HG03457 (cell line): ENCODE results near the gene TRIM62.

Experiments
- ATAC-seq: cut with Tn5 transposase; IDR thresholded peaks from one replicate; pipeline ENCODE4 v1.9.1; 2021; ENCODE audit warnings: moderate number of reproducible peaks; ENCODE audit not compliant: unreplicated experiment

TRIM62 gene

DNA sequence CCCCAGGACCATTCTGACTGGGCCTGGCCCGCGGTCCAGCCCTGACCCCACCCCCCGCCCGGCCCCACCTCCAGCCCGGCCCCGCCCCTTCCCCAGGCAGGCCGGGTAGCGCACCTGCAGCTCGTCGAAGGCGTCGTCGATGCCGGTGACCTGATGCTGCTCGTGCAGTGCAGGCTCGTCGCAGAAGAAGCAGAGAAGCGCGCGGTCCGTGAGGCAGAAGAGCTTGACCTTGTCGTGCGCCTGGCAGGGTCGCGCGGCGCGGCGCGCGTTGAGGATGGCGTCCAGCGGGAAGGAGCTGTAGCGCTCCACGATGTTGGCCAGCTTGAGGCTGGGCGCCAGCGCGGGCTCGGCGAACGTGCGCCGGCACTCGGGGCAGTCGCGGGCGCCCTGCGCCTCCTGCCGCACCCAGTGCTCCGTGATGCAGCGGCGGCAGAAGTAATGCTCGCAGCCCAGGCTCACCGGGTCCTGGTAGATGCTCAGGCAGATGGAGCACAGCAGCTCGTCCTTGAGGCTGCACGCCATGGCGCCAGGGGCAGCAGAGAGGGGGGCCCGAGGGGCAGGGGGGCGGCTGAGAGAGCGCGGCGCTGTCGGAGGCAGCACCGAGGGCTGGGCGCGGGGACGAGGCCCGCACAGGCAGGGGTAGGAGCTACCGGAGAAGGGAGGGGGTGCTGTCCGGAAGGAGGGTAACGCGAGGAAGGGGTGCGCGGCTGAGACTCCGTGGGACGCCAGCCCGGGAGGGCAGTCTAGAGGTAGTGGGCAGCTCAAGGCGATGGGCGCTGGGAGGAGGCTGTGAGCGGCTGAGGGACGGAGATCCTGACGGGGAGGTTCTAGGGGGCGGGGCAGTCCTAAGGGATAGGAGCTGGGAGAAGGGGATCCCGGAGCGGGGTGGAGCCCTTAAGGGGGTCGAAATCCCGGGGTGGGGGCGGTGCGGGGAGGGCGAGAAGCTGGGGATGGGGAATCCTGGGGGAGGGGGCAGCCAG, 642 bp downstream of the TRIM62 start:
- peak; percentile 55 for ATAC-seq

DNA sequence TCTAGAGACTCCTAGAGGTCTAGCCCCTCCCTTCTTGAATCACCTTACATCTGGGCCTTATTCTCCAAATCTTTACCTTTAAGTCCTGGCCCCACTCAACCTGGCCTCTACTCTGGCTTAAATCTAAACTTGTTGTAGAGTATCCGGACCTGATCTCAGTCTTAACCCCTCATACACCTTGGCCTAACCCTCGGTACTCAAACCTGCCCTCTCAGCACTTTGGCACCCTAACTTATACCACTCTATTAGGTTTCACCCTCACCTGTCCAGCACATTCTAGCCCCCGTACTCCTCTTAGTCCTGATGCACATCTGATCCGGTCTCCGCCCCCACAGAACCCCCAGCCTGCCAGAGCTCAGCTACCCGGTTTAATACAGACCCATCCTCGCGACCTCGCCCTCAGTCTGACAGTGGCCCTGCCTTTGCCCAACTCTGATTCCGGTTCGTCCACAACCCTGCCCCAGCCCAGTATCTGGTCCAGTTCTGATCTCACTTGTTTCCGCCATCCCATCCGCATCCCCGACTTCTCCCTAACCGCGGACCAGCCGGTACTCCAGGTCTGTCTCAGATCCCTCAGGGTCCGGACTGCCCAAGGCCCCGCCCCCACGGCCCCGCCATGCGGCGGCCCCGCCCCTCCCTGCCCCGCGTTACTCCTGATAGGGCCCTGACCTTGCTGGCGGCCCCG, 1.5 kb downstream of the TRIM62 start:
- ATAC-seq = no peak

DNA sequence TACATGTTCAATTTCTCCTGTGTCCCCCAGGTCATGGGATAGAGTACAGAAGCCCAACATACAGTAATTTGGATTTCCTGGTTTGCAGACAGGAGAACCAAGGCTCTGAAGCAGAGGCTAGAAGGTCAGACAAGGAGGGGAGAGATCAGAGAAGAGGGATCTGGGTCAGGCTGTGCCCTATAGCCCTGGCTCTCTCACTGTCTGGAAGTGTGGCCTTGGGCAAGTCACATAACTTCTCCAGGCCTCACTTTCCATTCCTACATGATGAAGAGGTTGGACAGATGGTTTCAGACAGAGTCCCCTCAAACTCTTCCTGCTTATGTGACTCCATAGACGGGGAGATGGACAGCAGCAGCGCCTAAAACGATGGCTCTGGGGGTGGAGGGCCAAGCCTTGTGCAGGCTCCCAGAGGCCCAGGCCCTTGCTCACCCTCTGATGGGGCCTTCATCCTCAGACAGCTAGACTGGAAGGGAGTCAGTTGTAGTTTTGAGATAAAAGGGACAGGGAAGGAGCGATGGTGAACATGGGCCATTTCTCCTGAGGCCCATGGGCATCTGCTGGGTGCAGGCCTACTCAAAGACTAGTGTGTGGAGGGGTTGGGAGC, 2.9 kb downstream of the TRIM62 start:
- ATAC-seq = no peak

DNA sequence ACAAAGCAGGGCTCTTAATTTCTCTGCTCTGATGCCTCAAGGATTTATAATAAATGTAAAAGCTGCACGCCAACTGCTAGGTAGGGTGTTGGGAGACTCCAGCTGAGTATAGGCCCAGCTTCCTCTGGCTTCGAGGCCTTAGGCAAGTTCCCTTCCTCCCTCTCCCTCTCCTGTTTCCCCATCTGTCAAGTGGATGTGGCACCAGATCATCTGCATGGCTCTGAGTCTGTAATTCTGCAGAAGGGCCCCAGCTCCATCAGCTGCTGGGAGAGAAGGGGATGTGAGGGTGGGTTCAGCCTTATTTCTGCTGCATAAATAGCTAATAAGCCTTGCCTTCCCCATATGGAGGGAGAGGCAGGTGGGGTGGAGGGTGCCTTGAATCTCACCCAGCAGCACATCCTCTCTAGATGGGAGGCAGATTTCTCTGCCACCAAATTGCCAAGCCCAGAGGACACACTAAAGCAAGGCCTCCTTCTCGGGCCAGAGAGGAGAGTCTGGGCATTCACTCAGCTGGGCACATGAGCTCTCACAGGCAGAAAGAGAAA, 3.8 kb downstream of the TRIM62 start:
- no peak for ATAC-seq

DNA sequence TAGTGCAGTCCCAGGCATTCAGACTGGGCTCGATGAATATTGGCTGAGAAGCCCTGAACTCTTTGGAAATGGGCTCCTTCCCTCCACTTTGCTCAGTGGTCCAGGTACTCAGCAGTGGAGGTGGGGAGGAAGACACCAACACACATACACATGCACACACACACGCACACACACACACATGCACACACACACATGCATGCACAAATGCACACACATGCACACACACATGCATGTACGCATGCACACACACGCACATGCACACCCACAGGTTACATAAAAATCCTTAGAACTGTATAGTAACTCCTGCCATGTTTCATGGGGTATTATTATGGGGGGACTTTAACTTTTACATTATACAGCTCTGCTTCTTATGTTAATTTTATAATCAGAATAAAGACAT, 5.0 kb downstream of the TRIM62 start:
- ATAC-seq = no peak

DNA sequence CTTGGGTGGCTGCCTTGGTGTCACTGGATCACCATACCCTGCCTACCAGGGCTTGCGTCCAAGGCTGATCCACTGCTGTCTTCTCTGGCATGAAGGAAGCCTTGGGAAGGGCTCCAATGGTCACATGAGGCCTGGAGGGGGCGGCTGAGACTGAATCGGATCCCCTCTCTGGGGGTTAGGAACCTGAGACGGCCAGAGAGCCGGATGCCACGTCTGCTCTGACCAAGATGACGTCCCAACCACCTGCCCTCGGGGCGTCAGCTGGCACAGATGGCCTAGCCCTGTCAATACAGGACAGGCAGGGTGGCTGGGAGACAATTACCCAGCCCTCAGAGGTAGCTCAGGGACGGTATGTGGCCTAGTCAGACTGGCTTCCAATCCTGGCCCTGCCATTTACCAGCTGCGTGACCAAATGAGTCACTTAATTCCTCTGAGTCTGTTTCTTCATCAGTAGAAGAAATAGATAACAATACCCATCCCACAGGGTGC, 5.4 kb downstream of the TRIM62 start:
- no peak for ATAC-seq

DNA sequence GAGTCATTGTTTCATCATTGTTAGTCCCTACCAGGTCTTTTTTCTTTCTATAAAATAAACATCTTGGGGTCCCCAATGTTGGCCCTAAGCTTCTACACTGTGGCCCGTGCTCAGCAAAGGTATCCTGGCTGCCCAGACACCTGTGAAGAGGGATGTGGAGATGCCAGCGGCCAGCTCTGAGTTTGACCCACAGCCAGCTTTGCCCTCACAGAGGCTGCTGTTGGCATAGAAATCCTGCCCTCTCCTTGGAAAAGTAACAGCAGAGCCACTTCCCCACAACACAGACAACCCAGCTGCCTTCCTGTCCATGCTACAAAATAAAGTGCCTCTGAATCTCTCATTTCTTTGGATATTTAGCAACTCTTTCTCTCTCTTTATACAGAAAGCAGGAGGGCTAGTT, 6.0 kb downstream of the TRIM62 start:
- ATAC-seq = no peak

DNA sequence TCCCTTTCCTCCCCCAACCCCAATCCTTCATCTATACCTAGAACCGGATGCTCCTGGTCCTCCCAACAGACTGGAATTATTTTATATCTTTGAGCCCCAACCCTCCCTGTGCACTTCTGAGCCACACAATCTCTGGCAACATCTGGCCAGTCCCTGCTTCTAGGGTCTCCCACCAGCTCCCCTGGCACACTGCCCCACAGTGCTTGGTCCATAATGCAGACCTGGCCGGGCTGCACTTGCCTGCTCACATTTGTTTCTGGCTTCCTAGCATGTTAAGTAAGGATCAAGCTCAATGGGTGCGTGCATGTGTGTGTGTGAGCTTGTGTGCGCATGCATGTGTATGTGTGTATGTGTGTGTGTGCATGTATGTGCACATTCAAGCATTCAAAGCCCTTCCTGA, 8.8 kb downstream of the TRIM62 start:
- ATAC-seq = no peak

DNA sequence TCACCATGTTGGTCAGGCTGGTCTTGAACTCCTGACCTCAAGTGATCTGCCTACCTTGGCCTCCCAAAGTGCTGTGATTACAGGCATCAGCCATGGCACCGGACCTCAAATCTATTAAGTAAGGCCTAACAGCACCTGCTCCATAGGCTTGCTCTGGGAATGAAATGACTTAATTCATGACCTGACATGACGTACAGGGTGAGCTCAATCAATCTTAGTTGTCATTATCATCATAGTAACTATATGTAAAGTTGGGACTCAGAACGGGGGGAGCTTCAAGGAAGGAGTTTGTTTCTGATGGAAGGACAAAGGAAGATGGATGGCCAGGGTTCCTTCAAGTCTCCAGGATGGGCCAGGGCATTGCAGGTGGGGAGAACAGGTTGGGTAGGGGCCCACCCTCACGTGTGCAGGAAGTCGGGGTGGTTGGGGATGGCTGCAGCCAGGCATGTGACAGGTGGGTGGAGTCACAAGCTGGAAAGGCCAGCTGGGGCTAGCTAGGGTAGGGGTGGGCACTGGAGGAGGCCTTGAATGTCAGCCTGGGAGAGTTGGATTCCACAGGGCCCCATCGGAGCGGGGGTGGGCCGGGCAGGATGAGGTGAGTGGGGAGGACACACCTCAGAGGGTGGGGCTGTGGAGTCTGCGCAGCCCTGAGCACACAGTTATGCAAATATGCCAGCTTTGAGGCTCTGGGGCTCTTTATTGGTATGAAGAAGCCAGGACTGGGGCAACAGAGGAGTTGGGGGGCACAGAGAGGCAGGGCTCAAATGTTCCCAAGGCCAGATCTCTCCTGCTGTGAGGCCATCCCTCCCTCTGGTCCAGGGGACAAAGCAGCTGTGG, 9.6 kb downstream of the TRIM62 start:
- no peak for ATAC-seq

DNA sequence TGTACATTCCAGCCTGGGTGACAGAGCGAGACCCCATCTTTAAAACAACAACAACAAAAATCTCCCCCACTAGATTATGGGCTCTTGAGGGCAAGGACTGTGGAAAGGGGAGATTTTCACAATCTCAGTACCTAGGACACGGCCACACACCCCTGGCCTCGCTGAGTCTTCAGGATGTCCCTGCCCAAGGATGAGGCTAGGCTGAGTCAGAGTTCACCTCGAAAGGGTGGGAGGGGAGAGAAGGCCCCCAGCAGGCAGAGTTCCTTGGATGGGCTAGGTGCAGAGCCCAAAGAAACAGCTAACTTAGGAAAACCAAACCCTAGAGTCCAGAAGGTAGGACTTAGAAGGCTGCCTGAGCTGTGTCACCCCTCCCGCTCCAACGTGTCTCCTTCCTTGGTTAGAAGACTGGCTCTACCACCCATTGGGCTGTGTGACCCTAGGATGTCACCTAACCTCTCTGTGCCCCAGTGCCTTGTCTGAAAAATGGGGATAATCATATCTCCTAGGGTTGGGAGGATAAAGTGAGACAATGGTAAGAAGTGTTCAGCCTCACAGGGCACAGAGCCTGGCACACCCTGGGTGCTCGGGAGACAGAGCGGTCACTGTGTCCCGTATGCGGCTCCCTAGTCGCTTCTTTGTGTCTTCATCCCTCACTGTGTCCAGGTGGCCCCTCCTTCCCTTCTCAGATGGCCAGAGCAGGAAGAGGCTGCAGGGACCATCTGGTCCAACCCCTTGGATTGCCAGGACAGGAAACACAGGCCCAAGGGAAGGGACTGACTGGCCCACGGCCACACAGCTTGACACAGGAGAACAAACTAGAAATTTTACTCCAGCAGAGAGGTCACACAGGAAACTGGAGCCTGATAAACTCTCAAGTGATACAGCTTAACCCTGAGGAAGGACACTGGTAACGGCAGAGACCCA, 11.2 kb downstream of the TRIM62 start:
- ATAC-seq = no peak

DNA sequence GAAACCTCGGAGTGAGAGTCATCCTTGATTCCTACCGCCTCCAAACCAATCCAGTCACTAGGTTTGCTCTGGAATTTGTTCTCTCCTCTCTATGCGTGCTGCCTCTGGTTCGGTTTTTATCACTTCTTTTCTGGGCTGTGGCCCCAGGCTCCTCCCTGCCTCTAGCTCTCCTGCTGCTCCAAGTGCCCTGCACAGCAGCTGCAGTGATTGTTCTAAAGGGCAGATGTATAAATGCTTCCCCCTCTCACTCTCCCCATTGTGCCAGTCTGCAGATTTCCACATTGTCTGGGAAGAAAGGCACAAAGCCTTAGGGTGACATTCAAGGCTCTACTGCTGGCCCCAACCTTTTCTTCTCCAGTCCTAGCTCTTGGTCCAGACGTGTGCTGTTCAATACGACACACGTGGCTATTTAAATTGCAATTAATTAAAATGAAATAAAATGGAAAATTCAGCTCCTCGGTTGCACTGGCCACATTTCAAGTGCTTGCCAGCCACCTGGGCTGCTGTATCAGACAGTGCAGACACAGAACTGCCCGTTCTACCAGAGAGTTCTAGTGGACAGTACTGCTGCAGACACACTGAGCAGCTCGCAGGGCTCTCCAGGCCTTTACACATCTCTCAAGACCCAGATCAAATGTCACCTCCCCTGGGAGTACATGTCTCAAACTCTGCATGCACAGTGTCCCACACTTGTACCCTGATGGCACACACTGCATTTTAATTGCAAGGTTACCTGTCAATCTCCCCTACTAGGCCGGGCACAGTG, 12.4 kb downstream of the TRIM62 start:
- ATAC-seq = no peak

DNA sequence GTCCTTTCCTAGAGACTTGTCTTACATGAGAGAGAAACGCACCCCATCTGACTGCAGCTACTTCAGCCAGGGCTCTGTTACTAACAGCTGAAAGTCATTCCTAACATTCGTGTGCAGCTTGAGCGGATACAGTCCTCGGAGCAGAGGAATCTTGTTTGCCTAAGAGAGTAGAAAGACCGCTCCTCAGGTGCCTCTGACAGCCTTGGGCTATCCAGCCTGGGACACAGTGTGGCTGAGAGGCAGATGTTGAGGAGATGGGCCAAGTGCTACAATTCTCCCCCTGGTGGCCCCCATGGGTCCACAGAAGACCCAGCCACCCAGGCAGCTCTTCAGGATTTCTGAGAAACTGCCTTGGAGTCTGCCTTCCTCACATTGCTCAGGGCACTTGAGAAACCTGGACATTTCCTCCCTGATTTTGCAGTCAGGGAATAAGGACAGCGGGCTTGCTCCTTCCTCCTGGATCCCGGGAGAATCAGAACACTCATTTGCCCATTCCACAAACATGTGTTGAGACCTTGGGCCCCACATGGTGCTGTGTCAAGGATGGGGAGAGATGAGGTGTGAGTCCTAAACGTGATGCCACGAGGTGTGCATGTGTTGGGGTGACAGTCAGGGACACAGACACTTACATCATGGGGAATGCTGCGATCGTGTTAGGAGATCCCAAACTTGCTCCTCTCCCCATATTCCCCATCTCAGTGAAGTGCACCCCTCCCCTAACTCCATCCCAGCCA, 13.1 kb downstream of the TRIM62 start:
- no peak for ATAC-seq

DNA sequence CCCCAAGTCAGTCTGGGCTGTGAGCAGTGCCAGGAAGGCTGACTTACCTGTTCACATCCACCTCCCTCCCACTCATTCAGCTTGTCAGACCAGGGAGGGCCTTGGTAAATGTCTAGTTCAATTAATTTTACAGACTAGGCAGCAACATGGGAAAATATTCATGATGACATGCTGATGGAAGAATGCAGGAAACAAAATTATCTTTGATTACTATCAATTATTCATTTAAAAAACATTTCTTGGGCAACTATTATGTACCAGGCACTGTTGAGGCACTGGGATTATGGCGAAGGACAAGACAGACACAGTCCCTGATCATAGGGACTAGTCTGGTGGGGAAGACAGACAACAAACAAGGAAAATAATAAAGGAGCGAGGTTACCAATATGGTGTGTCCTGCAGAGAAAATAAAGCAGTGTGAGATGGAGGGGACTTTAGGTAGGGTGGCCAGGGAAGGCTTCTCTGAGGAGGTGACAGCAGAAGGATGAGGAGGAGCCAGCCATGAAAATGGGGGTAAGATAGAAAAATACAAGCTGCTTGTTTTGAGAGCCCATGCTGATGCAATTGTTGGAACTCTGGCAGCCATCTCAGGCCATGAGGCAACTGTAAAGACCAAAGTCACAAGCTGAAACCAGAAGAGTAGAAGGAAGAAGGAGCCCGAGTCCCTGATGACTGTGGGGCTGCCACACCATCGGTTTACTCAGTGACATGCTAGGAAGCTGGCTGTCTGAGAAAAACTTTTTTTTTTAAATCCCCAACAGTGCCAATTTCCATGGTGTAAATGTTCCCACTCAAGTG, 14.0 kb downstream of the TRIM62 start:
- ATAC-seq = no peak

DNA sequence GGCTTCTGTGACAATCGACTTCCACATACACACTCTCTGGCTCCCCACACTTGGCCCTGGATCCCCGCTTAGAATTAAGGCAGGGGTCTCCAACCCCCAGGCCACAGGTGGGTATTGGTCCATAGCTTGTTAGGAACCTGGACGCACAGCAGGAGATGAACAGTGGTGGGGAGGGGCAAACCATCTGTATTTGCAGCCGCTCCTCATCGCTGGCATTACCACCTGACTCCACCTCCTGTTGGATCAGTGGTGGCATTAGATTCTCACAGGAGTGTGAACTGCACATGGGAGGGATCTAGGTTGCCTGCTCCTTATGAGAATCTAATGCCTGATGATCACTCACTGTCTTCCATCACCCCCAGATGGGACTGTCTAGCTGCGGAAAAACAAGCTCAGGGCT, 16.0 kb downstream of the TRIM62 start:
- ATAC-seq = no peak

DNA sequence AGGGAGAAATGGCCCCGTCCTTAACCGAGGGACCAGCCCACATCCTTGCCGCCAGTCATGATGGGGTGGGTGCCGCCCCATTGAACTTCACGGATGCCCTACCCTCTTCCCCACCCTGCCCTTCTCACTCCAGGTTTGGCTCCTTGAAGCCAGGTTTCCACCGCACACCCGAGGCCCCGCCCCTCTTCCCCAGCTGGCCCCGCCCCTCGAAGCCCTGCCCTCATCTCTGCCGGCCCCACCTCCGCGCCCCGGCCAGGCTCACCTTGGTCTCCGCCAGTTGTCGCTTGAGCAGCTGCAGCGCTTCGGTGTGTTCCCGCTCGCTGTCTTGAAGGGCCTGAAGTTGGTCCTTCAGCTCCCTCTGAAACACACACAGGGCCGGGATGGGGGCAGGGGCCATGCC, 16.6 kb downstream of the TRIM62 start:
- no peak for ATAC-seq

DNA sequence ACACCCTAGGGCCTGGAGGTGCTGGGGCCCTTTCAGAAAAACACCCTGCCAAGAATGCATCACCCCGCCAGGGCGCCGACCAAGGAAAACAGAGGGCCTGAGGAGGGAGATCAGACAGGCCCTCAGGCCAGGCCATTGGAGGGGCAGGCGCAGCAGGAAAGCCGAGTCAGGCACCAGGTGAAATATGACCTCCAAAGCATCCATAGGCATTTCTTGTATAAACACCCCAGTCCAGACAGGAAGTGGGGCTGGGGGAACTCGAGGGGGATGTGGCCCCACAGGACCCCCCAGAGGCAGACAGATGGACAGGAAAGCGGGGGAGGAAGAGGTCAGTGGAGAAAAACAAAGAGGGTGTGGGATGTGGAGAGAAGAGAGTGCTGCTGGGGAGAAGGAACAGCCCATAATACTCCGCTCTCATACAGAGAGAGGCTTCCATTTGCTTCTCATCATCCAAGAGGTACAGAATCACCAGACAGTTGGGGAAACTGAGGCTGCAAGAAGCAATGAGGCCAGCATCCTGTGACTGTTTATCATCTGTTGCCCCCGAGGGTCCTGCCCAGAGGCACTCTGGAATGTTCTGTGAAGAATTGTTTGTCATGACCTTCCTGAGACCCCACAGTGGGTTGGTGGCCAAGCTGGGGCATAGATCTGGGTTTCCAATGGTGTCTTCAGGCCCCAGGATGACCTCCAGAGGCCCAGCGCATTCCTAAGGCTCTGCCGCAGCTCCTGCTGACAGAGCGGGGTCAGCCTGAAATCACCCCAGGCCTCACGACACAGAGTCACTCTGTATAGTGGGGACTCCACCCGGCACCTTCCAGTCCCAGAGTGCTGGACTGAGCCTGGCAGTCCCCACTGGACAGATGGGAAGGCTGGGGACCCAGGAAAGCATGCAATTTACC, 18.0 kb downstream of the TRIM62 start:
- no peak for ATAC-seq
